ENCODE results near the gene PREX1. TPM values are rescaled to one million over a fixed set of nuclear protein-coding genes. Genes with fewer than 3 reads are reported as not detected.

Gene PREX1
- total RNA-seq, 2 donors from 2014 or later, result 11.5 to 21.7 TPM

- DNase-seq (ENCODE audit: low spot score), result no peak
- Histone ChIP-seq H3K4me3 (no peak overlapping the region), H3K9me3 (no peaks in the 10 kb centered on the region), H3K36me3 (no peaks in the 10 kb centered on the region), H3K27me3 (no peaks in the 10 kb centered on the region), H3K4me1 (peaks cover 0 to 19% of the 10 kb centered on the region in 2 donors), H3K27ac (no peak overlapping the region)
- no peak for TF ChIP-seq CTCF (IDR thresholded peaks at IDR 0.05)
Observed at GRCh38 chr20:48621376-48622078, 206.3 kb downstream of the PREX1 start.

- Histone ChIP-seq H3K27ac (no peak overlapping the region), H3K4me3 (peak overlapping the region in 1 of 2 donors; percentile 12), H3K36me3 (no peaks in the 10 kb centered on the region), H3K27me3 (no peaks in the 10 kb centered on the region), H3K4me1 (peaks cover 0 to 19% of the 10 kb centered on the region in 2 donors), H3K9me3 (no peaks in the 10 kb centered on the region)
- TF ChIP-seq CTCF (IDR thresholded peaks at IDR 0.05), result peak; percentile 67 to 79
- DNase-seq (ENCODE audit: low spot score), result peak; percentile 83
Observed at GRCh38 chr20:48620507-48621375, 207.1 kb downstream of the PREX1 start.

GRCh38 chr20:48620154-48620506, 207.7 kb downstream of the PREX1 start:
- no peak for DNase-seq (ENCODE audit: low spot score)
- H3K27ac ChIP-seq, result no peak overlapping the region
- H3K9me3 ChIP-seq, result no peaks in the 10 kb centered on the region
- H3K4me1 ChIP-seq, result peaks cover 0 to 19% of the 10 kb centered on the region in 2 donors
- H3K36me3 ChIP-seq, result no peaks in the 10 kb centered on the region
- no peaks in the 10 kb centered on the region for H3K27me3 ChIP-seq
- TF ChIP-seq CTCF (IDR thresholded peaks at IDR 0.05), result no peak
- no peak overlapping the region for H3K4me3 ChIP-seq

GRCh38 chr20:48619126-48620101, 208.4 kb downstream of the PREX1 start:
- DNase-seq (ENCODE audit: low spot score), result no peak
- Histone ChIP-seq H3K36me3 (no peaks in the 10 kb centered on the region), H3K4me1 (peaks cover 0 to 19% of the 10 kb centered on the region in 2 donors), H3K9me3 (no peaks in the 10 kb centered on the region), H3K27me3 (no peaks in the 10 kb centered on the region), H3K4me3 (no peak overlapping the region), H3K27ac (no peak overlapping the region)
- no peak for TF ChIP-seq CTCF (IDR thresholded peaks at IDR 0.05)

- Histone ChIP-seq H3K27me3 (no peaks in the 10 kb centered on the region), H3K27ac (no peak overlapping the region), H3K36me3 (no peaks in the 10 kb centered on the region), H3K9me3 (no peaks in the 10 kb centered on the region), H3K4me1 (peaks cover 0 to 19% of the 10 kb centered on the region in 2 donors), H3K4me3 (no peak overlapping the region)
- no peak for TF ChIP-seq CTCF (IDR thresholded peaks at IDR 0.05)
- DNase-seq (ENCODE audit: low spot score), result no peak
Observed at GRCh38 chr20:48618631-48619030, 209.2 kb downstream of the PREX1 start.
